H1 (cell line): ENCODE measurements around the gene RARRES1. TPM values are rescaled to one million over a fixed set of nuclear protein-coding genes. Genes with fewer than 3 reads are reported as not detected.

ENCODE experiments used
- CTCF ChIA-PET: fragments of 300-600 bp; sonication (Branson Sonifier 250); formaldehyde crosslinking; loops from one replicate; lab custom pipeline; 2021; ENCODE audit not compliant: partially characterized antibody; lab: Charles Lee
- POLR2A ChIA-PET: fragments of 300-600 bp; sonication (Branson Sonifier 250); formaldehyde crosslinking; loops from one replicate; lab custom pipeline; 2021; ENCODE audit warnings: inconsistent platforms; ENCODE audit not compliant: partially characterized antibody; lab: Charles Lee
- DNase-seq, 2 experiments: peaks; one replicate each; pipeline versions ENCODE4 v3.0.0 to v3.0.0-alpha.2; 2010 to 2022; ENCODE audit warnings: low spot score in 2 of 2, low read depth in 1 of 2, mixed read lengths in 1 of 2
- FAIRE-seq: peaks from 2 replicates; lab custom pipeline; 2011; peaks lifted over from hg19 to GRCh38; lab: Jason Lieb, UNC
- H2AFZ ChIP-seq: 2 replicates; pipeline ENCODE4 v1.8.1; 2012; ENCODE audit warnings: low read length, inconsistent platforms
- H2AK5ac ChIP-seq: 2 replicates; pipeline ENCODE4 v1.6.1; 2013; ENCODE audit warnings: low read depth, low read length
- H2BK120ac ChIP-seq: replicated peaks from 2 replicates; pipeline ENCODE3; 2013; ENCODE audit warnings: low read depth, low read length, inconsistent platforms
- H2BK12ac ChIP-seq: 2 replicates; pipeline ENCODE4 v1.6.1; 2013; ENCODE audit warnings: low read depth, low read length
- H2BK15ac ChIP-seq: 2 replicates; pipeline ENCODE4 v1.6.1; 2013; ENCODE audit warnings: low read length
- H2BK20ac ChIP-seq: 2 replicates; pipeline ENCODE4 v1.6.1; 2013; ENCODE audit warnings: low read length
- H2BK5ac ChIP-seq: 2 replicates; pipeline ENCODE4 v1.6.1; 2013; ENCODE audit warnings: low read depth, low read length
- H3K14ac ChIP-seq: 2 replicates; pipeline ENCODE4 v1.6.1; 2013; ENCODE audit warnings: inconsistent platforms; ENCODE audit not compliant: insufficient read length
- H3K18ac ChIP-seq: 2 replicates; pipeline ENCODE4 v1.6.1; 2013; ENCODE audit warnings: low read length; ENCODE audit errors: extremely low read depth
- H3K23ac ChIP-seq: 2 replicates; pipeline ENCODE4 v1.6.1; 2013; ENCODE audit warnings: inconsistent platforms; ENCODE audit not compliant: insufficient read length
- H3K23me2 ChIP-seq: 2 replicates; pipeline ENCODE4 v1.6.1; 2013; ENCODE audit warnings: low read depth, low read length
- H3K27ac ChIP-seq: 2 replicates; pipeline ENCODE4 v1.6.1; 2011; ENCODE audit warnings: low read depth, low read length, inconsistent platforms
- H3K27me3 ChIP-seq, 4 experiments: replicated peaks in 1 of 4; 1 replicate in 1 of 4; 2 replicates in 3 of 4; pipeline versions ENCODE4 v1.6.1 to v1.8.1; 2011 to 2013; ENCODE audit warnings: low read length in 3 of 4, mild to moderate bottlenecking in 3 of 4, inconsistent platforms in 2 of 4, mixed read lengths in 2 of 4, moderate library complexity in 1 of 4; ENCODE audit not compliant: control insufficient read depth in 3 of 4, insufficient read depth in 3 of 4; ENCODE audit errors: extremely low read depth in 1 of 4
- H3K36me3 ChIP-seq, 4 experiments: 2 replicates each; pipeline versions ENCODE4 v1.6.1 to v1.8.1; 2011 to 2013; ENCODE audit warnings: mild to moderate bottlenecking in 4 of 4, low read length in 3 of 4, moderate library complexity in 2 of 4, control low read depth in 1 of 4, inconsistent platforms in 1 of 4; ENCODE audit not compliant: insufficient read depth in 4 of 4, control insufficient read depth in 2 of 4
- H3K4ac ChIP-seq: replicated peaks from 2 replicates; pipeline ENCODE3; 2013; ENCODE audit warnings: low read length, low read depth, mixed read lengths, inconsistent platforms; ENCODE audit not compliant: insufficient read length
- H3K4me1 ChIP-seq, 4 experiments: replicated peaks in 1 of 4; 1 replicate in 1 of 4; 2 replicates in 3 of 4; pipeline versions ENCODE4 v1.6.1 to v1.8.1; 2011 to 2013; ENCODE audit warnings: low read length in 3 of 4, inconsistent platforms in 2 of 4, mixed read lengths in 1 of 4; ENCODE audit not compliant: insufficient read depth in 4 of 4, control insufficient read depth in 3 of 4
- H3K4me2 ChIP-seq, 2 experiments: 2 replicates each; pipeline versions ENCODE4 v1.6.1 to v1.8.1; 2011 to 2013; ENCODE audit warnings: low read depth in 2 of 2, low read length in 2 of 2, control low read depth in 1 of 2, inconsistent platforms in 1 of 2, mild to moderate bottlenecking in 1 of 2; ENCODE audit not compliant: insufficient read depth in 1 of 2
- H3K4me3 ChIP-seq, 4 experiments: fragments of 200-600, 300-600 bp in 1 of 4; sonication (generic), shearing (Covaris generic), sonication (Bioruptor Twin) in 1 of 4; 2 replicates each; pipeline versions ENCODE4 v1.5.1 to v1.8.1; 2011 to 2016; ENCODE audit warnings: low read length in 4 of 4, low read depth in 3 of 4, control low read depth in 2 of 4, inconsistent platforms in 2 of 4, mild to moderate bottlenecking in 2 of 4, mixed read lengths in 1 of 4, moderate library complexity in 1 of 4; ENCODE audit not compliant: insufficient read depth in 2 of 4; ENCODE audit errors: extremely low read depth in 1 of 4
- H3K56ac ChIP-seq: replicated peaks from 2 replicates; pipeline ENCODE3; 2013; ENCODE audit warnings: low read depth, mild to moderate bottlenecking, mixed read lengths, low read length, inconsistent platforms; ENCODE audit not compliant: insufficient read length
- H3K79me1 ChIP-seq: 2 replicates; pipeline ENCODE4 v1.6.1; 2013; ENCODE audit warnings: low read depth, low read length, control low read depth
- H3K79me2 ChIP-seq, 2 experiments: 2 replicates each; pipeline versions ENCODE4 v1.6.1 to v1.8.1; 2012 to 2013; ENCODE audit warnings: low read length in 2 of 2, mild to moderate bottlenecking in 2 of 2, inconsistent platforms in 1 of 2; ENCODE audit not compliant: insufficient read depth in 2 of 2, control insufficient read depth in 1 of 2
- H3K9ac ChIP-seq, 4 experiments: replicated peaks in 1 of 4; 1 replicate in 1 of 4; 2 replicates in 3 of 4; pipeline versions ENCODE4 v1.6.1 to v1.8.1; 2011 to 2013; ENCODE audit warnings: low read depth in 3 of 4, low read length in 3 of 4, control low read depth in 2 of 4, mild to moderate bottlenecking in 2 of 4, moderate library complexity in 2 of 4, inconsistent platforms in 1 of 4; ENCODE audit errors: extremely low read depth in 1 of 4
- H3K9me3 ChIP-seq, 2 experiments: 2 replicates each; pipeline versions ENCODE4 v1.6.1 to v1.8.1; 2012 to 2013; ENCODE audit warnings: mild to moderate bottlenecking in 2 of 2, moderate library complexity in 2 of 2, control low read depth in 1 of 2, inconsistent platforms in 1 of 2, low read depth in 1 of 2, low read length in 1 of 2, mixed read lengths in 1 of 2; ENCODE audit not compliant: insufficient read depth in 2 of 2
- H4K20me1 ChIP-seq, 2 experiments: replicated peaks in 1 of 2; 2 replicates each; pipeline versions ENCODE3 to v1.8.1; 2011 to 2013; ENCODE audit warnings: inconsistent platforms in 2 of 2, low read length in 2 of 2, mild to moderate bottlenecking in 1 of 2; ENCODE audit not compliant: insufficient read depth in 2 of 2, control insufficient read depth in 1 of 2
- H4K5ac ChIP-seq: 2 replicates; pipeline ENCODE4 v1.6.1; 2013; ENCODE audit warnings: low read length, low read depth, mixed read lengths, inconsistent platforms; ENCODE audit not compliant: insufficient read length
- H4K8ac ChIP-seq: 2 replicates; pipeline ENCODE4 v1.8.0; 2013; ENCODE audit warnings: mild to moderate bottlenecking, moderate library complexity, low read length, inconsistent platforms; ENCODE audit not compliant: insufficient read depth; ENCODE audit errors: extremely low read depth
- H4K91ac ChIP-seq: replicated peaks from 2 replicates; pipeline ENCODE3; 2013; ENCODE audit warnings: low read length, mixed read lengths, inconsistent platforms; ENCODE audit not compliant: insufficient read length
- ATF3 ChIP-seq: IDR thresholded peaks from 2 replicates; pipeline ENCODE4 v1.6.1; 2011; ENCODE audit warnings: low read depth, mild to moderate bottlenecking, low read length; ENCODE audit not compliant: insufficient read depth
- BCL11A ChIP-seq, 2 experiments: IDR thresholded peaks; one replicate each; pipeline ENCODE4 v1.6.1; 2011; ENCODE audit warnings: low read depth in 2 of 2, low read length in 2 of 2, mild to moderate bottlenecking in 2 of 2
- SP1 ChIP-seq: IDR thresholded peaks from 2 replicates; pipeline ENCODE4 v1.6.1; 2011; ENCODE audit warnings: low read depth, low read length
- WGBS, 2 experiments: shearing (Covaris generic) in 1 of 2; methylation state at CpG; one replicate each; pipeline versions ENCODE4 v1.1.6 to v1.1.7; 2013 to 2015; ENCODE audit warnings: low lambda C conversion rate in 2 of 2, mixed read lengths in 2 of 2, inconsistent platforms in 1 of 2, low coverage in 1 of 2, missing lambda C conversion rate in 1 of 2; ENCODE audit not compliant: insufficient replicate concordance in 2 of 2, insufficient coverage in 1 of 2, insufficient read length in 1 of 2; ENCODE audit errors: extremely low coverage in 1 of 2, missing lambda C conversion rate in 1 of 2; 5-methylcytosine and 5-hydroxymethylcytosine counted together
- polyA plus RNA-seq, 7 experiments: library from polyadenylated mRNA; depleted of rRNA in 3 of 7; stranded (reverse) in 5 of 7; unstranded in 2 of 7; fragments of >200 nt in 5 of 7; fragments of 200-250 nt in 2 of 7; gene quantifications; 1 replicate in 5 of 7; 2 replicates in 1 of 7; 4 replicates in 1 of 7; pipeline versions ENCODE4 v1.2.1 to v1.2.3, GENCODE V29; 2011 to 2013; ENCODE audit warnings: missing spikeins in 2 of 7, mixed read lengths in 2 of 7
- total RNA-seq: library from RNA; stranded (reverse); fragmentation: NEBNext Ultra II Directional; extraction: Animal tissue kit (Norgen Biotek cat#: 25700); gene quantifications from 2 replicates; pipeline ENCODE4 v1.2.1, GENCODE V29; 2021

The RARRES1 gene
- total and polyA plus RNA-seq, 2 of the 8 experiments (the other 6 are each of a cell fraction or from before 2014, with no cell fraction given) = 0.26 to 0.71 TPM

GRCh38 chr3:158751316-158751715, 19.1 kb upstream of the RARRES1 start:
- no peak overlapping the region for H3K9ac ChIP-seq
- ChIA-PET POLR2A (no interaction called here), CTCF (interaction anchor here (0.8 to 2.8 kb wide), 3 partner anchors 9 to 24 kb away, joined by 3 to 14 read pairs (median 3); no protein-coding TSS in a partner anchor)
- no peak overlapping the region for H3K4ac ChIP-seq
- no peak overlapping the region for H3K18ac ChIP-seq
- H2BK15ac ChIP-seq = no peak overlapping the region
- H3K27me3 ChIP-seq = no peaks in the 10 kb centered on the region
- H2BK20ac ChIP-seq = no peak overlapping the region
- H4K5ac ChIP-seq = no peak overlapping the region
- no peak overlapping the region for H4K91ac ChIP-seq
- no peaks in the 10 kb centered on the region for H3K23me2 ChIP-seq
- H4K20me1 ChIP-seq = peaks cover 0 to 2% of the 10 kb centered on the region in 2 experiments
- H2BK12ac ChIP-seq = no peak overlapping the region
- no peak overlapping the region for H2AK5ac ChIP-seq
- no peak overlapping the region for H3K14ac ChIP-seq
- H3K36me3 ChIP-seq = no peaks in the 10 kb centered on the region
- no peak overlapping the region for H3K4me3 ChIP-seq
- H2BK5ac ChIP-seq = no peak overlapping the region
- 46% methylated on average over 1 of the region's 1 CpG; no CpG with 5 or more reads in 1 of the 2 experiments for WGBS, 2 experiments
- no peak overlapping the region for H2BK120ac ChIP-seq
- H3K79me2 ChIP-seq = no peaks in the 10 kb centered on the region
- H3K79me1 ChIP-seq = no peaks in the 10 kb centered on the region
- H3K4me1 ChIP-seq = no peaks in the 10 kb centered on the region
- H3K4me2 ChIP-seq = no peak overlapping the region
- no peak overlapping the region for H3K27ac ChIP-seq
- FAIRE-seq (no peak), DNase-seq (no peak)
- no peaks in the 10 kb centered on the region for H3K9me3 ChIP-seq
- no peak overlapping the region for H3K23ac ChIP-seq
- no peak overlapping the region for H3K56ac ChIP-seq
- H2AFZ ChIP-seq = no peak overlapping the region
- no peak overlapping the region for H4K8ac ChIP-seq
- no peak for TF ChIP-seq ATF3
- TF ChIP-seq SP1 = no peak
- no peak for TF ChIP-seq BCL11A (IDR thresholded peaks at IDR 0.05; ENCODE audit: low read depth in 2 of 2, low read length in 2 of 2)
